K562 (cell line): ENCODE measurements around the gene ZNF584. TPM values are rescaled to one million over a fixed set of nuclear protein-coding genes. Genes with fewer than 3 reads are reported as not detected.

Experiments used
- E2F5 ChIP-seq: sonication (generic); formaldehyde crosslinking; IDR thresholded peaks from 2 replicates; pipeline ENCODE4 v1.8.0; 2022; ENCODE audit warnings: mild to moderate bottlenecking, missing genetic modification reagents
- HNRNPUL1 ChIP-seq: fragments of 200-400 bp; formaldehyde crosslinking; IDR thresholded peaks from 2 replicates; pipeline ENCODE4 v1.6.1; 2017; ENCODE audit warnings: low read length
- IRF9 ChIP-seq: fragments of 450-650 bp; IDR thresholded peaks from 2 replicates; pipeline ENCODE4 v1.6.1; 2016; ENCODE audit warnings: missing biosample characterization, missing genetic modification characterization
- MCM3 ChIP-seq: fragments of 450-650 bp; IDR thresholded peaks from 2 replicates; pipeline ENCODE4 v1.6.1; 2016
- NCOA4 ChIP-seq: fragments of 450-650 bp; IDR thresholded peaks from 2 replicates; pipeline ENCODE4 v1.6.1; 2018; ENCODE audit warnings: mild to moderate bottlenecking; ENCODE audit not compliant: partially characterized antibody
- NR2F6 ChIP-seq: fragments of 450-650 bp; formaldehyde crosslinking; IDR thresholded peaks from 2 replicates; pipeline ENCODE4 v1.4.0; 2020; ENCODE audit warnings: mild to moderate bottlenecking
- PHF8 ChIP-seq: fragments of 200-600 bp; sonication (generic); IDR thresholded peaks from 2 replicates; pipeline ENCODE4 v1.6.1; 2012; ENCODE audit warnings: mixed run types, mild to moderate bottlenecking, inconsistent platforms, low read length, moderate library complexity, borderline replicate concordance
- POLR3G ChIP-seq: IDR thresholded peaks from 2 replicates; pipeline ENCODE4 v1.6.1; 2011; ENCODE audit not compliant: insufficient read length, insufficient replicate concordance; ENCODE audit errors: extremely low read depth
- PREB ChIP-seq: sonication (generic); formaldehyde crosslinking; IDR thresholded peaks from 2 replicates; pipeline ENCODE4 v1.8.1; 2023; ENCODE audit warnings: mild to moderate bottlenecking, missing genetic modification reagents
- THRA ChIP-seq: fragments of 450-650 bp; IDR thresholded peaks from 2 replicates; pipeline ENCODE4 v1.6.1; 2017; ENCODE audit warnings: mild to moderate bottlenecking, moderate library complexity
- ZNF175 ChIP-seq: fragments of 200-800 bp; sonication (Bioruptor generic); IDR thresholded peaks from 2 replicates; pipeline ENCODE4 v1.6.1; 2016; ENCODE audit warnings: low read depth, mild to moderate bottlenecking, missing genetic modification characterization, missing compliant biosample characterization
- ZNF384 ChIP-seq: IDR thresholded peaks from 2 replicates; pipeline ENCODE4 v1.6.1; 2012; ENCODE audit warnings: low read depth, low read length, improper control_type of control experiment
- ZNF589 ChIP-seq: fragments of 200-800 bp; sonication (Bioruptor generic); IDR thresholded peaks from 2 replicates; pipeline ENCODE4 v1.6.1; 2016; ENCODE audit warnings: low read depth, missing genetic modification characterization, missing compliant biosample characterization
- ZNF592 ChIP-seq: fragments of 450-650 bp; IDR thresholded peaks from 2 replicates; pipeline ENCODE4 v1.6.1; 2017; ENCODE audit warnings: antibody characterized with exemption, mild to moderate bottlenecking
- ZNF609 ChIP-seq: sonication (generic); formaldehyde crosslinking; IDR thresholded peaks from 2 replicates; pipeline ENCODE4 v1.8.1; 2023; ENCODE audit warnings: missing genetic modification reagents, mild to moderate bottlenecking, borderline replicate concordance
- polyA plus RNA-seq, 8 experiments: library from polyadenylated mRNA; depleted of rRNA in 4 of 8; stranded (reverse) in 5 of 8; unstranded in 3 of 8; fragments of >200 nt; fragmentation: Nextera tagmentation in 2 of 8; fragmentation: Illumina TruSeq in 1 of 8; extraction: Ambion mirVana in 2 of 8; extraction: Trizol in 1 of 8; gene quantifications; 2 replicates each; pipeline versions ENCODE4 v1.2.1 to v1.2.3, GENCODE V29; 2011 to 2014; ENCODE audit warnings: inconsistent platforms in 1 of 8, missing spikeins in 1 of 8
- total RNA-seq, 7 experiments: library from RNA; depleted of rRNA in 6 of 7; stranded (reverse); fragments of >200 nt in 6 of 7; fragmentation: Illumina TruSeq in 2 of 7; extraction: Trizol in 2 of 7; gene quantifications; 2 replicates each; pipeline versions ENCODE4 v1.2.1 to v1.2.3, GENCODE V29; 2011 to 2021; ENCODE audit warnings: low replicate concordance in 1 of 7

The ZNF584 gene
- total and polyA plus RNA-seq, 9 of the 15 experiments (the other 6 are each of a cell fraction or from before 2014, with no cell fraction given): 5.8 to 43.4 (median 24.6) TPM

GRCh38 chr19:58361900-58362271, 46.6 kb upstream of the ZNF584 start (continued):
- TF ChIP-seq THRA: no peak
- TF ChIP-seq ZNF175 (CRISPR knock-in tag): no peak
- no peak; the same call in 1 of the 2 replicates for TF ChIP-seq ZNF589 (CRISPR knock-in tag)
- no peak for TF ChIP-seq POLR3G
- TF ChIP-seq E2F5 (CRISPR knock-in tag): peak; percentile 44; the same call in 1 of the 2 replicates
- no peak for TF ChIP-seq NCOA4
- TF ChIP-seq MCM3: no peak
- no peak for TF ChIP-seq HNRNPUL1
- 0 out of 2 replicates have a peak, but pooled peaks have one; percentile 86 for TF ChIP-seq ZNF609 (CRISPR knock-in tag)
- TF ChIP-seq IRF9 (tag): no peak
- TF ChIP-seq NR2F6 (CRISPR knock-in tag): no peak
- no peak for TF ChIP-seq PREB
- TF ChIP-seq PHF8: no peak
- no peak for TF ChIP-seq ZNF384
- TF ChIP-seq ZNF592: peak; percentile 73
